ENCODE results near the gene JUP.

- no peak for TF ChIP-seq POLR2AphosphoS5 (IDR thresholded peaks at IDR 0.05; ENCODE audit: low read depth, low read length)
- TF ChIP-seq EZH2phosphoT487 (IDR thresholded peaks at IDR 0.05; ENCODE audit: borderline replicate concordance) = no peak
- TF ChIP-seq SRF (IDR thresholded peaks at IDR 0.05; ENCODE audit: low read depth) = no peak
- no peak for TF ChIP-seq SIN3A (IDR thresholded peaks at IDR 0.05; ENCODE audit: low read depth)
- no peak for TF ChIP-seq EZH2 (IDR thresholded peaks at IDR 0.05)
- no peak for TF ChIP-seq CTCF (IDR thresholded peaks at IDR 0.05 in 2 of 3, conservative IDR thresholded peaks at IDR 0.05 in 1 of 3; ENCODE audit: borderline replicate concordance in 1 of 3, insufficient read depth in 1 of 3, low read depth in 2 of 3, low read length in 2 of 3)
- TF ChIP-seq POLR2A (IDR thresholded peaks at IDR 0.05; ENCODE audit: borderline replicate concordance, extremely low read depth, insufficient read depth, insufficient read length) = no peak
- TF ChIP-seq ZFX (IDR thresholded peaks at IDR 0.05) = no peak
- TF ChIP-seq REST (IDR thresholded peaks at IDR 0.05; ENCODE audit: low read depth) = no peak
- no peak for TF ChIP-seq RAD21 (IDR thresholded peaks at IDR 0.05; ENCODE audit: low read depth)
- TF ChIP-seq JUND (IDR thresholded peaks at IDR 0.05) = no peak
- no peak for TF ChIP-seq SP1 (IDR thresholded peaks at IDR 0.05; ENCODE audit: low read depth)
- TF ChIP-seq MAX (IDR thresholded peaks at IDR 0.05) = no peak
Observed at GRCh38 chr17:41799366-41799765, 12.9 kb upstream of the JUP start.

Measured in HCT116 (cell line).